Measurements from ENCODE around the gene CHSY1. TPM values are rescaled to one million over a fixed set of nuclear protein-coding genes. Genes with fewer than 3 reads are reported as not detected.
"Not testable (repeated sequence)": the region's sequence is repeated elsewhere in the genome, so short reads cannot be mapped to it uniquely, and the experiment has no call there.

Gene CHSY1
- total and polyA plus RNA-seq, 3 donors from 2014 or later, result 20.0 to 36.1 (median 31.1) TPM

DNA sequence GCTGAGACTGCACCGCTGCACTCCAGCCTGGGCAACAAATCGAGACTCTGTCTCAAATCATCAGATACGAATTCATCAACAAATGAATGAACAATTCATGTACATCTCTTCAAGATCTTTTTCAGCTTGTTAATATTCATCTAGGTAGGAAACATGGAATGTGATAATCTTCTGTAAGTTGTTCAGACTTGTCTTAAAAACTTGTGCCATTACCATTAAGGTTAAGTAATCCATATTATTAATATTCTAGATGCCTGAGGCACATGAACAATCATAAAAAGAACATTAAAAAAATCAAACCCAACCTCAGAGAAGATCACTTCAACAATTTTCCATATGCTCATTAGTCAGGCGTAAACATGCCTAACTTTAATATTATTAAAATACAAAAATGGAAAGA is 36.2 kb downstream of the CHSY1 start:
- H3K4me1 ChIP-seq, result peaks cover 8% of the 10 kb centered on the region
- intact Hi-C loops (cut with DNase I; ENCODE audit: low total_unique reads), result no loop called here

DNA sequence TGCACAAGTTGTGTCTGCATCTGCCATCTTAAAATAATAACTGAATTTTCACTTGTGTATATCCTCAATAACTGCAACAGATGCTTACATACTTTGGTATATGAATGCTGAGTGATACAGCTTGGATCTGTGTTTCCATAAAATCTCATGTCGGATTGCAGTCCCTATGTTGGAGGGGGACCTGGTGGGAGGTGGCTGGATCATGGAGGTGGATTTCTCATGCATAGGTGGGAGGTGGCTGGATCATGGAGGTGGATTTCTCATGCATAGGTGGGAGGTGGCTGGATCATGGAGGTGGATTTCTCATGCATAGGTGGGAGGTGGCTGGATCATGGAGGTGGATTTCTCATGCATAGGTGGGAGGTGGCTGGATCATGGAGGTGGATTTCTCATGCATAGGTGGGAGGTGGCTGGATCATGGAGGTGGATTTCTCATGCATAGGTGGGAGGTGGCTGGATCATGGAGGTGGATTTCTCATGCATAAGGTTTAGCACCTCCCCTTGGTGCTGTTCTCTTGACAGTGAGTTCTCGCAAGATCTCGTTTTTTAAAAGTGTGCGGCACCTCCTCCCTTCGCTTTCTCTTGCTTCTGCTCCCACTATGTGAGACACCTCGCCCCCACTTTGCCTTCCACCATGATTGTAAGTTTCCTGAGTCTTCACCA is 37.3 kb downstream of the CHSY1 start:
- intact Hi-C loops (cut with DNase I; ENCODE audit: low total_unique reads); H3K36me3 ChIP-seq (ENCODE audit: low read depth, missing control alignments); H3K27me3 ChIP-seq; H3K4me3 ChIP-seq; H3K9me3 ChIP-seq; H3K27ac ChIP-seq; DNase-seq: not testable (repeated sequence)
- WGBS, 2 donors, result 89 to 91% methylated on average over 6 of the region's 6 CpGs
- peaks cover 13% of the 10 kb centered on the region for H3K4me1 ChIP-seq

More for the DNA sequence above, 36.2 kb downstream of the CHSY1 start:
- TF ChIP-seq, protein P1, sequence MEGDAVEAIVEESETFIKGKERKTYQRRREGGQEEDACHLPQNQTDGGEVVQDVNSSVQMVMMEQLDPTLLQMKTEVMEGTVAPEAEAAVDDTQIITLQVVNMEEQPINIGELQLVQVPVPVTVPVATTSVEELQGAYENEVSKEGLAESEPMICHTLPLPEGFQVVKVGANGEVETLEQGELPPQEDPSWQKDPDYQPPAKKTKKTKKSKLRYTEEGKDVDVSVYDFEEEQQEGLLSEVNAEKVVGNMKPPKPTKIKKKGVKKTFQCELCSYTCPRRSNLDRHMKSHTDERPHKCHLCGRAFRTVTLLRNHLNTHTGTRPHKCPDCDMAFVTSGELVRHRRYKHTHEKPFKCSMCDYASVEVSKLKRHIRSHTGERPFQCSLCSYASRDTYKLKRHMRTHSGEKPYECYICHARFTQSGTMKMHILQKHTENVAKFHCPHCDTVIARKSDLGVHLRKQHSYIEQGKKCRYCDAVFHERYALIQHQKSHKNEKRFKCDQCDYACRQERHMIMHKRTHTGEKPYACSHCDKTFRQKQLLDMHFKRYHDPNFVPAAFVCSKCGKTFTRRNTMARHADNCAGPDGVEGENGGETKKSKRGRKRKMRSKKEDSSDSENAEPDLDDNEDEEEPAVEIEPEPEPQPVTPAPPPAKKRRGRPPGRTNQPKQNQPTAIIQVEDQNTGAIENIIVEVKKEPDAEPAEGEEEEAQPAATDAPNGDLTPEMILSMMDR (IDR thresholded peaks at IDR 0.05), result no peak
- TF ChIP-seq POLR2A (IDR thresholded peaks at IDR 0.05), result no peak
- Histone ChIP-seq H3K9me3 (no peaks in the 10 kb centered on the region), H3K27me3 (no peaks in the 10 kb centered on the region), H3K4me3 (no peak overlapping the region), H3K27ac (no peak overlapping the region), H3K36me3 (ENCODE audit: low read depth, missing control alignments) (no peaks in the 10 kb centered on the region)
- no peak for DNase-seq
- 83 to 92% methylated on average over 4 of the region's 4 CpGs for WGBS, 2 donors

DNA sequence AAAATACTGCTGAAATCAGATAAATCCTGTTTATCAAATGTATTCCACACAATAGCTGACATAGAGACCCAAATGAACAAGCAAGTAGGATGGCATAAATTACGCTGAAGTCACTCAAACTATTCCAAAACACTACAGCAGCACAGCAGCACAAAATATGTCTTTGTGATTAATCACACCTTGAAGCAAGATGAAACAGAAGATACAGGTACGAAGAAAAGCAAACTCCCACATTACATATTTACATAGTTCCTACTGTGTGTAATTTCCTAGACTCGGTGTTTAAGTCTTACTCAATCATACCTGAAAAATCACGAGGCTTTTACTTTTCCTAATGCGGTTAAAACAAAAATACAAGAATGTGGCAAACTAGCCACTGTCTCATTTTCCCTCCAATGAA is 38.3 kb downstream of the CHSY1 start:
- WGBS, 2 donors, result 79 to 85% methylated on average over 5 of the region's 5 CpGs
- H3K27ac ChIP-seq, result no peak overlapping the region
- no peaks in the 10 kb centered on the region for H3K9me3 ChIP-seq
- H3K27me3 ChIP-seq, result no peaks in the 10 kb centered on the region
- no peak for TF ChIP-seq POLR2A (IDR thresholded peaks at IDR 0.05)
- TF ChIP-seq, protein P1 (IDR thresholded peaks at IDR 0.05), result no peak
- H3K4me3 ChIP-seq, result no peak overlapping the region
- intact Hi-C loops (cut with DNase I; ENCODE audit: low total_unique reads), result no loop called here
- peaks cover 23% of the 10 kb centered on the region for H3K4me1 ChIP-seq
- H3K36me3 ChIP-seq (ENCODE audit: low read depth, missing control alignments), result no peaks in the 10 kb centered on the region
- no peak for DNase-seq

DNA sequence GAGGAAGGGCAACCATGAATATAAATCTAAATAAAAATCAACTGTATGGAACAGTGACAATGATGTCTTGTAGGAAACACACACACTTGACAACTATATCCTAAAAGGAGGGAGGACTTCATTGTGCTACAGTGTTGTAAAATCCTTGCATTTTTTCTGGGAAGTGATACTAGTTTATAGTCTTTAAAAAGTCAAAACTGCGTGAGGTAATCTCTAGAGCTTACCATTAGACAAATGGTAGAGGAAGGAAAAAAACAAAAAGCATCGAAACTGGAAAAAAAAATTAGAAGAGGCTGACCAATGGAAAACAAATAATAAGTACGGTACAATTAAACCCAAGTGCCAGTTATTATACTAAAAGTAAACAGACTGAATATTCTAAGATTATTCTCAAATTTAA is 38.7 kb downstream of the CHSY1 start:
- intact Hi-C loops (cut with DNase I; ENCODE audit: low total_unique reads), result no loop called here
- TF ChIP-seq POLR2A (IDR thresholded peaks at IDR 0.05), result no peak
- TF ChIP-seq, protein P1 (IDR thresholded peaks at IDR 0.05), result no peak
- Histone ChIP-seq H3K9me3 (no peaks in the 10 kb centered on the region), H3K27me3 (no peaks in the 10 kb centered on the region), H3K36me3 (ENCODE audit: low read depth, missing control alignments) (no peaks in the 10 kb centered on the region), H3K4me1 (peaks cover 28% of the 10 kb centered on the region), H3K4me3 (no peak overlapping the region), H3K27ac (no peak overlapping the region)
- WGBS, 2 donors, result 38 to 47% methylated on average over 3 of the region's 3 CpGs
- DNase-seq, result no peak

DNA sequence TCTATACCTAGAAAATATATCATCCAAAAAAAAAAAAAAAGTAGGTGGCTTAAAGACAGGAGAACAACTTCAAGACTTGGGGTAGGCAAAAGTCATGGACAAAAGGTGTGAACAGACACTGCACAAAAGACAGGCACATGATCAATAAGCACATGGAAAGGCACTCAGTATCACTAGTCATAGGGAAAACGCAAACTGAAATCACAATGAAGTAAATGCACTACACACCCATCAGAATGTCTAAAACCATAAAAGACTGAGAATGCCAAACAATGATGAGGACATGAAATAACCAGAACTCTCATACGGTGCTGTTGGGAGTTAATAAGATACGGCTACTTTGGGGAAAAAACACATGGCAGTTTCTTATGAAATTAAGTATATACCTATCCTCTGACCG is 40.0 kb downstream of the CHSY1 start:
- Histone ChIP-seq H3K36me3 (ENCODE audit: low read depth, missing control alignments) (no peaks in the 10 kb centered on the region), H3K27ac (no peak overlapping the region), H3K4me3 (no peak overlapping the region), H3K4me1 (peaks cover 39% of the 10 kb centered on the region), H3K9me3 (no peaks in the 10 kb centered on the region), H3K27me3 (no peaks in the 10 kb centered on the region)
- intact Hi-C loops (cut with DNase I; ENCODE audit: low total_unique reads), result no loop called here
- no peak for TF ChIP-seq POLR2A (IDR thresholded peaks at IDR 0.05)
- TF ChIP-seq, protein P1 (IDR thresholded peaks at IDR 0.05), result no peak
- 69 to 85% methylated on average over 4 of the region's 4 CpGs for WGBS, 2 donors
- no peak for DNase-seq

All from testis (tissue), 3 donors.